ENCODE results near the gene PDS5A. TPM values are rescaled to one million over a fixed set of nuclear protein-coding genes. Genes with fewer than 3 reads are reported as not detected.

PDS5A gene
- total RNA-seq, 1 donor from 2014 or later, result 52.9 TPM

DNA sequence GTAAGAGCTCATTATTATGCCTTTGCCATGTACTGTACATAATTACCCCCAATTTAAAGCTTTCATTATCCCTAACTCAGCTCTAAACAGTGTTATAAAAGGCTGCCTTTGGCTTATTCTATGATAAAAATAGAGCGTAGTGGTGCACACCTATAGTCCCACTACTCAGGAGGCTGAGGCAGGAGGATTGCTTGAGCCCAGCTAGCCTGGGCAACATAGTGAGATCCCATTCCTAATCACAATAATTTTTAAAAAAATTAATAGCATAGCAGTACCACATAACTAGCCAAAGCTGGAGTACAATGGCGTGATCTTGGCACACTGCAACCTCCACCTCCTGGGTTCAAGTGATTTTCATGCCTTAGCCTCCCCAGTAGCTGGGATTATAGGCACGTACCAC, 112.4 kb downstream of the PDS5A start:
- no peak overlapping the region for H3K27ac ChIP-seq
- H3K27me3 ChIP-seq, result no peaks in the 10 kb centered on the region
- H3K9me3 ChIP-seq, result no peaks in the 10 kb centered on the region
- no peak for TF ChIP-seq CTCF (IDR thresholded peaks at IDR 0.05)
- H3K36me3 ChIP-seq, result peaks cover 31 to 50% of the 10 kb centered on the region in 2 donors
- H3K4me3 ChIP-seq, result no peak overlapping the region
- no peak for DNase-seq (ENCODE audit: low spot score in 2 of 2)
- no peaks in the 10 kb centered on the region for H3K4me1 ChIP-seq
- intact Hi-C loops (cut with DNase I), result no loop called here

- H3K27ac ChIP-seq, result no peak overlapping the region
- peaks cover 27 to 54% of the 10 kb centered on the region in 2 donors for H3K36me3 ChIP-seq
- no peak for DNase-seq (ENCODE audit: low spot score in 2 of 2)
- H3K27me3 ChIP-seq, result no peaks in the 10 kb centered on the region
- H3K9me3 ChIP-seq, result no peaks in the 10 kb centered on the region
- no peak for TF ChIP-seq CTCF (IDR thresholded peaks at IDR 0.05)
- intact Hi-C loops (cut with DNase I), result no loop called here
- H3K4me3 ChIP-seq, result no peak overlapping the region
- H3K4me1 ChIP-seq, result no peaks in the 10 kb centered on the region
Measured at GRCh38 chr4:39864391-39864790, 113.3 kb downstream of the PDS5A start.

DNA sequence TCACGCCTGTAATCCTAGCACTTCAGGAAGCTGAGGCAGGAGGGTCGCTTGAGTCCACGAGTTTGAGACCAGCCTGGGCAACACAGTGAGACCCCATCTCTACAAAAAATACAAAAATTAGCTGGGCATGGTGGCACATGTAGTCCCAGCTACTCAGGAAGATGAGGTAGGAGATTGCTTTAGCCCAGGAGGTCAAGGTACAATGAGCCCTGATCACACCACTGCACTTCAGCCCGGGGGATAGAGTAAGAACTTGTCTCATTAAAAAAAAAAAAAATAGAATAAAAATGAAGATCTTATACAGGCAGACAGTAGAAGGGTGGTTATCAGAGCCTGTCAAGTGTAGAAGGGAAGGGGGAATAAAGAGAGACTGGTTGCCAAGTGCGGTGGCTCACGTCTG, 116.9 kb downstream of the PDS5A start:
- intact Hi-C loops (cut with DNase I), result no loop called here
- H3K4me3 ChIP-seq, result no peak overlapping the region
- peaks cover 29 to 50% of the 10 kb centered on the region in 2 donors for H3K36me3 ChIP-seq

DNA sequence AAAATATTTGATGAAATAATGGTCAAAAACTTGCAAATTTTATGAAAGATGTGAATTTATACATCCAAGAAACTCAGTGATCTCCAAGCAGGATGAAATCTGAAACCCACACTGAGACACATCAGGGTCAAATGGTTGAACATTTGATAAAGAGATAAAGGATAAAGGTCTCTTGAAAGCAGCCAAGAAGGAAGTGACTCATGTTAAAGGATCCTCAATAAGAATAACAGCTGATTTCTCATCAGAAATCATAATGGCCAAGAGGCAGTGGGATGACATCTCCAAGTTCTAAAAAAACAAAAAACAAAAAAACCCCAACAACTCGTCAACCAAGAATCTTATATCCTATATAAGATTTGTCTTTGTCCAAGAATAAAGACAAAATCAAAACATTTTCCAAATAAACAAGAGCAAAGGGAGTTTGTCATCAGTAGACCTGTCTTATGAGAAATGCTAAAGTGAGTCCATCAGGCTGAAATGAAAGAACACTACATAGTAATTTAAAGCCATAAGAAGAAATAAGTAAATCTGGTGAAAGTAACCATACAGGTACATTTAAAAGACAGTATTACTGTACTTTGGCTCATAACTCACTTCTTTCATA, 121.7 kb downstream of the PDS5A start:
- H3K4me3 ChIP-seq, result no peak overlapping the region
- no peak for TF ChIP-seq CTCF (IDR thresholded peaks at IDR 0.05)
- H3K36me3 ChIP-seq, result peaks cover 23 to 29% of the 10 kb centered on the region in 2 donors
- no peak for DNase-seq (ENCODE audit: low spot score in 2 of 2)
- H3K4me1 ChIP-seq, result no peaks in the 10 kb centered on the region
- H3K9me3 ChIP-seq, result peaks cover 0 to 7% of the 10 kb centered on the region in 2 donors
- intact Hi-C loops (cut with DNase I), result no loop called here
- no peak overlapping the region for H3K27ac ChIP-seq
- H3K27me3 ChIP-seq, result no peaks in the 10 kb centered on the region

More for the DNA sequence above, 116.9 kb downstream of the PDS5A start:
- no peak overlapping the region for H3K27ac ChIP-seq
- no peaks in the 10 kb centered on the region for H3K4me1 ChIP-seq
- no peak for DNase-seq (ENCODE audit: low spot score in 2 of 2)
- H3K27me3 ChIP-seq, result no peaks in the 10 kb centered on the region
- no peak for TF ChIP-seq CTCF (IDR thresholded peaks at IDR 0.05)
- peaks cover 0 to 5% of the 10 kb centered on the region in 2 donors for H3K9me3 ChIP-seq

DNA sequence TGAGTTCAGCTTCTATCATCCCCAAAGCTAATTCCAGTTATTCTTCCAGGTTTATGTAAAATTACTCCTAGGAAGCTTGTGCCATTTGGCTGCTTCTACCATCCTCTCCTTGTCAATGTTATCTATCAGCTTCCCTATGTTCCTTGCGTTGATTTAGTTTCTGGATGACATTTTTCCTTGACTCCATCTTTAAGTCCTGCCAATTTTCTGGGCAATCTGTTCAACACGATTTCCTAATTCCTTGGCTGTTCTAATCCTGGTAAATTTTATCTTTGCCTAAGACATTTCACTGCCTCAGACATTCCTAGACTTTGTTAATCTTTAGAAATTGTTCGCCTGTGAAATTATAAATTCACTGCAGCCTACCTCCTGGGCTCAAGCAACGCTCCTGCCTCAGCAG, 125.1 kb downstream of the PDS5A start:
- no peaks in the 10 kb centered on the region for H3K27me3 ChIP-seq
- intact Hi-C loops (cut with DNase I), result no loop called here
- no peaks in the 10 kb centered on the region for H3K4me1 ChIP-seq
- no peak for TF ChIP-seq CTCF (IDR thresholded peaks at IDR 0.05)
- no peak for DNase-seq (ENCODE audit: low spot score in 2 of 2)
- H3K4me3 ChIP-seq, result no peak overlapping the region
- H3K27ac ChIP-seq, result no peak overlapping the region
- H3K9me3 ChIP-seq, result peaks cover 0 to 7% of the 10 kb centered on the region in 2 donors
- peaks cover 17 to 23% of the 10 kb centered on the region in 2 donors for H3K36me3 ChIP-seq

DNA sequence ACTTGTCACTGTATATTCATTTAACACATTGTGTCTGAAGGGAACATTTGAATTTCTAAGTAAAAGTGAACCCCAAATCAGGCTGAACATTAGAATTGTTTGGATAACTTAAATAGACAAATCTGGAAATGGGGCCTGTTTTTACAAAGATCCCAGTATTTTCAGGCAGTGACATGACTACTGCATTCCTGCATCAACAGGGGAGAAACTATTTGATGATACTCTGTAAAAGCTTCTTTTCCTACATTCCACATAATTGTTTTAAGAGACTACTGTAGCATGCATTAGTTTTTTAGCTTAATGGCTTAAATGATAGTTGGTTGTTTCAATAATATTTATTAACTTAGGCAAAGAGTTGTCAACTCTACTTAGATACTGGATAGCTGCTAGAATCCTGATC, 127.0 kb downstream of the PDS5A start:
- intact Hi-C loops (cut with DNase I), result no loop called here
- H3K9me3 ChIP-seq, result peaks cover 0 to under 1% of the 10 kb centered on the region in 2 donors
- H3K4me3 ChIP-seq, result no peak overlapping the region
- no peak for DNase-seq (ENCODE audit: low spot score in 2 of 2)
- no peak for TF ChIP-seq CTCF (IDR thresholded peaks at IDR 0.05)
- peaks cover 20 to 21% of the 10 kb centered on the region in 2 donors for H3K36me3 ChIP-seq
- H3K27me3 ChIP-seq, result no peaks in the 10 kb centered on the region
- no peaks in the 10 kb centered on the region for H3K4me1 ChIP-seq
- H3K27ac ChIP-seq, result no peak overlapping the region
